ENCODE measurements around the gene CLGN.

DNA sequence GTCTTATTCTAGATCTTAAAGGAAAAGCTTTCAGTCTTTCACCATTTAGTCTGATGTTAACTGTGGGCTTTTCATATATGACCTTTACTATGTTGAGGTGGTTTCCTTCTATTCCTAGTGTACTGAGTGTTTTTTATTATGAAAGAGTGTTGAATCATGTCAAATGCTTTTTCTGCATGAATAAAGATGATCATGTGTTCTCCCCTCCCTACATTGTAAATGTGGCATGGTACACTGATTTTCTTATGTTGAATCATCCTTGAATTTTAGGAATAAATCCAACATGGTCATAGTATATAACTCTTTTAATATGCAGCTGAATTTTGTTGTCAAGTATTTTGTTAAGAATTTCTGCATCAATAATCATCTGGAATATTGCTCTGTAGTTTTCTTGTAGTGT is 4.3 kb downstream of the CLGN start:
- TF ChIP-seq, protein P1, sequence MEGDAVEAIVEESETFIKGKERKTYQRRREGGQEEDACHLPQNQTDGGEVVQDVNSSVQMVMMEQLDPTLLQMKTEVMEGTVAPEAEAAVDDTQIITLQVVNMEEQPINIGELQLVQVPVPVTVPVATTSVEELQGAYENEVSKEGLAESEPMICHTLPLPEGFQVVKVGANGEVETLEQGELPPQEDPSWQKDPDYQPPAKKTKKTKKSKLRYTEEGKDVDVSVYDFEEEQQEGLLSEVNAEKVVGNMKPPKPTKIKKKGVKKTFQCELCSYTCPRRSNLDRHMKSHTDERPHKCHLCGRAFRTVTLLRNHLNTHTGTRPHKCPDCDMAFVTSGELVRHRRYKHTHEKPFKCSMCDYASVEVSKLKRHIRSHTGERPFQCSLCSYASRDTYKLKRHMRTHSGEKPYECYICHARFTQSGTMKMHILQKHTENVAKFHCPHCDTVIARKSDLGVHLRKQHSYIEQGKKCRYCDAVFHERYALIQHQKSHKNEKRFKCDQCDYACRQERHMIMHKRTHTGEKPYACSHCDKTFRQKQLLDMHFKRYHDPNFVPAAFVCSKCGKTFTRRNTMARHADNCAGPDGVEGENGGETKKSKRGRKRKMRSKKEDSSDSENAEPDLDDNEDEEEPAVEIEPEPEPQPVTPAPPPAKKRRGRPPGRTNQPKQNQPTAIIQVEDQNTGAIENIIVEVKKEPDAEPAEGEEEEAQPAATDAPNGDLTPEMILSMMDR (IDR thresholded peaks at IDR 0.05; ENCODE audit: insufficient read depth, low read length, poor library complexity, severe bottlenecking) = no peak
- no peak for TF ChIP-seq EZH2phosphoT487 (conservative IDR thresholded peaks at IDR 0.05; ENCODE audit: low read length)

Measured in SU-DHL-6 (cell line).